Heart right ventricle (tissue), 16 donors: ENCODE results near the gene DERA. TPM values are rescaled to one million over a fixed set of nuclear protein-coding genes. Genes with fewer than 3 reads are reported as not detected.
A peak's percentile ranks its signal among the peaks of the same experiment; 100 is the strongest.

Experiments used
- ATAC-seq, 8 donors: fragments of 200-7000 bp; cut with Tn5 transposase; one replicate each; pipeline ENCODE4 v1.9.1; 2020; ENCODE audit warnings: mild to moderate bottlenecking in 8 of 8, moderate library complexity in 8 of 8, moderate number of reproducible peaks in 1 of 8
- DNase-seq, 2 donors: peaks; one replicate each; pipeline ENCODE4 v3.0.0-alpha.2; 2020
- H3K27ac ChIP-seq, 10 donors: fragments of 200-600 bp; sonication (generic) in 2 of 10; one replicate each; pipeline versions ENCODE4 v1.5.0 to v1.8.0; 2020 to 2022; ENCODE audit warnings: mild to moderate bottlenecking in 3 of 10
- H3K27me3 ChIP-seq, 7 donors: fragments of 200-600 bp; one replicate each; pipeline ENCODE4 v1.8.0; 2021 to 2022; ENCODE audit warnings: mild to moderate bottlenecking in 2 of 7
- H3K36me3 ChIP-seq, 9 donors: fragments of 200-600 bp; sonication (generic) in 1 of 9; one replicate each; pipeline versions ENCODE4 v1.5.0 to v1.8.0; 2020 to 2022; ENCODE audit warnings: mild to moderate bottlenecking in 2 of 9
- H3K4me1 ChIP-seq, 9 donors: fragments of 200-600 bp; sonication (generic) in 1 of 9; one replicate each; pipeline versions ENCODE4 v1.5.0 to v1.8.0; 2020 to 2022; ENCODE audit warnings: mild to moderate bottlenecking in 4 of 9
- H3K4me3 ChIP-seq, 10 donors: fragments of 200-600 bp; sonication (generic) in 2 of 10; one replicate each; pipeline versions ENCODE4 v1.5.0 to v1.8.0; 2020 to 2022; ENCODE audit warnings: mild to moderate bottlenecking in 7 of 10, moderate library complexity in 2 of 10
- H3K9me3 ChIP-seq, 11 donors: fragments of 200-600 bp in 10 of 11; sonication (generic) in 2 of 11; one replicate each; pipeline versions ENCODE4 v1.5.0 to v1.8.0; 2013 to 2022; ENCODE audit warnings: mild to moderate bottlenecking in 2 of 11, control low read depth in 1 of 11, moderate library complexity in 1 of 11
- CTCF ChIP-seq, 9 donors: fragments of 200-600 bp; sonication (generic) in 2 of 9; IDR thresholded peaks; one replicate each; pipeline versions ENCODE4 v1.5.0 to v1.8.0; 2021 to 2022; ENCODE audit warnings: antibody characterized with exemption in 9 of 9, mild to moderate bottlenecking in 5 of 9, moderate library complexity in 1 of 9
- WGBS, 2 donors: extraction: QIAGEN DNeasy Blood & Tissue Kit; methylation state at CpG; one replicate each; pipeline ENCODE4 v1.1.7; 2013; ENCODE audit warnings: inconsistent platforms in 1 of 2; 5-methylcytosine and 5-hydroxymethylcytosine counted together
- intact Hi-C, 10 donors: fragments of 100-400 bp; cut with DNase I; formaldehyde crosslinking; loops; one replicate each; pipeline versions ENCODE4 v1.11.1 to v1.14.2; 2022
- polyA plus RNA-seq, 2 donors: library from polyadenylated mRNA; stranded (reverse); fragments of 200-250 nt; gene quantifications; one replicate each; pipeline ENCODE4 v1.2.3, GENCODE V29; 2013
- total RNA-seq, 10 donors: library from RNA; stranded (reverse); fragmentation: NEBNext Ultra II Directional in 3 of 10; extraction: Animal tissue kit (Norgen Biotek cat#: 25700) in 3 of 10; gene quantifications; one replicate each; pipeline versions ENCODE4 v1.2.1 to v1.2.4, GENCODE V29; 2021 to 2023
- donor health status: Arrhythmogenic right ventricular cardiomyopathy.
- donor health status: ischemic (EF 13 %, LVEDD 7.1; RV severe dilation, severe dysfunction).
- donor health status: healthy with polysubstance abuse.
- donor health status: DM: no; HTN: yes; CAD: no.
- donor health status: DM: no; HTN: no; CAD: no.
- donor health status: ischemic (EF 25% LVEDD 6.9; RV normal size, moderate dysfunction).
- donor health status: ischemic (EF 25% LVEDD 5.7; RV mildly dilated, moderate dysfunction).
- donor health status: healthy.
- donor health status: DM: yes; HTN: yes; CAD: no.
- donor health status: Ischemic cardiomyopathy.
- donor health status: ischemic (EF 35%, LVEDD 5.7; RV mildly dilated, moderate dysfunction).
- donor health status: nonischemic (EF 11% LVEDD 7.7; RV severe dilation, severe dysfunction).
- donor health status: DM: yes; HTN: yes; CAD: no.
- donor health status: PGD.
- donor health status: ischemic (EF 29% LVEDD 5.4; RV normal size, mild dysfunction).
- donor health status: nonischemic (EF 23%, LVEDD 6.1; RV moderate dilation, normal function).

DERA gene
- total and polyA plus RNA-seq, 12 donors: 14.6 to 23.8 (median 19.2) TPM

- 60 to 66% methylated on average over 3 of the region's 3 CpGs for WGBS, 2 donors
- no peak for ATAC-seq
- H3K27ac ChIP-seq: no peak overlapping the region
- H3K9me3 ChIP-seq: peaks cover 0 to 6% (median 0%) of the 10 kb centered on the region in 11 donors
- H3K36me3 ChIP-seq: peaks cover 0 to 28% (median 0%) of the 10 kb centered on the region in 9 donors
- TF ChIP-seq CTCF (IDR thresholded peaks at IDR 0.05): peak in 7 of 9 donors; percentile 33 to 64 (median 40)
- no peak for DNase-seq
- H3K4me3 ChIP-seq: no peak overlapping the region
- peaks cover 9 to 48% (median 25%) of the 10 kb centered on the region in 9 donors for H3K4me1 ChIP-seq
- intact Hi-C loops: loop anchor here in 1 of 10 donors (10.0 kb wide), 1 partner anchor 712 kb away; no protein-coding TSS in a partner anchor
- H3K27me3 ChIP-seq: no peaks in the 10 kb centered on the region
Measured at GRCh38 chr12:15982471-15982870, 71.3 kb downstream of the DERA start.

- H3K27ac ChIP-seq: no peak overlapping the region
- H3K27me3 ChIP-seq: no peaks in the 10 kb centered on the region
- peaks cover 0 to 6% (median 0%) of the 10 kb centered on the region in 11 donors for H3K9me3 ChIP-seq
- peaks cover 7 to 48% (median 23%) of the 10 kb centered on the region in 9 donors for H3K4me1 ChIP-seq
- no peak for TF ChIP-seq CTCF (IDR thresholded peaks at IDR 0.05)
- peaks cover 0 to 32% (median 0%) of the 10 kb centered on the region in 9 donors for H3K36me3 ChIP-seq
- intact Hi-C loops: loop anchor here in 1 of 10 donors (10.0 kb wide), 1 partner anchor 712 kb away; no protein-coding TSS in a partner anchor
- no peak for ATAC-seq
- H3K4me3 ChIP-seq: no peak overlapping the region
- no peak for DNase-seq
Measured at GRCh38 chr12:15982921-15983320, 71.8 kb downstream of the DERA start.

DNA sequence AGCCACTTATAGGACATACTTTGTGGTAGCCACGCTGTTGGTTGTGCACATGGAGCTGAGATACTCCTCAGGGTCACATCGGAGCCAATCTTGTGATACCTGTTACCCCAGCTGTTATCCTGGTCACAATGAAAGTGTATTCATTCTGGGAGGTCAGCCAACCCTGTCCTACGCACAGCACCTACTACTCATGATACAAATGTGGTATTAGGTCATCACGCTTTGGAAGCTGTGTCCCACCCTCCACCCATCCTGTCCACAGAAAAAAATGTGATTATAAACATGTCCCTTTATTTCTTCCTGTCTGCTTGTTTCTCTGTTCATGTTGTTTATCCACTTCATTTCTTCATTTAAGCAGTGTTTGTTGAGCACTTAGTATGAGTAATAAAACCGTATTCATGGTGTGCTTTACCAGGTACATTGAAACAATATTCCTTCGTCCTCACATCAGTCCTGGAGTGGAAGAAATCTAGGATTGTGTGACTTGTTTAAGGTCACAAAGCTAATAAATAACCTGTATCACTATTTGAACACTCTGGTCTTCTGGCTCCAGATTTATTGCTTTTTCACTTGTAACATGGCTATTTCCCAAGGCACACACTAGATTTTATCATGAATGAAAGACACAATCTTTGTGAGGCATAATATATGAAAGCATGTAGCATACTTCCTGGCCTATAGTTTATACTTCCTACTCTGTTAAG, 73.1 kb downstream of the DERA start:
- Histone ChIP-seq H3K4me3 (no peak overlapping the region), H3K27me3 (no peaks in the 10 kb centered on the region), H3K27ac (peak overlapping the region in 1 of 10 donors; percentile 23), H3K9me3 (peaks cover 0 to 6% (median 0%) of the 10 kb centered on the region in 11 donors), H3K36me3 (peaks cover 0 to 42% (median 3%) of the 10 kb centered on the region in 9 donors), H3K4me1 (peaks cover 0 to 35% (median 11%) of the 10 kb centered on the region in 9 donors)
- intact Hi-C loops: loop anchor here in 1 of 10 donors (10.0 kb wide), 1 partner anchor 711 kb away; no protein-coding TSS in a partner anchor
- WGBS, 2 donors: 79 to 86% methylated on average over 6 of the region's 6 CpGs
- no peak for TF ChIP-seq CTCF (IDR thresholded peaks at IDR 0.05)
- ATAC-seq (peak in 3 of 8 donors; percentile 38 to 73 (median 50)), DNase-seq (no peak)

DNA sequence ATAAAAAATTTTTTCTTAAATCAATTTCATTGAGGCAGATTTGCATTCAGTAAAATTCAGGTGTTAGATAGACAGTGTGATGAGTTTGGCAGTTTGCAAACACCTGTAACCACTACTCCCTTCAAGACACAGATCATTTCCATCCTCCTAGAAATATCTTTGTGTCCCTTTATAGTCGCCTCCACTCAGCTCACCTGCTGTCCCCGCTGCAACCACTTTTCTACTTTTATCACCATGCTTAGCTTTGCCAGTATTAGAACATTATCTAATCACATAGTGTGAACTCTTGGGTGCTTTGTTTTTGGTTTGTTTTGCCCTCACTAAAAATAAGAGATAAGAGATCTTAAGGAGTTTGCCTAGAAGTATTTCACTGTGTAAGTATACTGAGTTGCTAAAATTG, 73.8 kb downstream of the DERA start:
- H3K9me3 ChIP-seq: peaks cover 0 to 6% (median 0%) of the 10 kb centered on the region in 11 donors
- intact Hi-C loops: loop anchor here in 1 of 10 donors (10.0 kb wide), 1 partner anchor 710 kb away; no protein-coding TSS in a partner anchor
- no peak for ATAC-seq
- 88 to 91% methylated on average over 2 of the region's 2 CpGs for WGBS, 2 donors
- no peak overlapping the region for H3K4me3 ChIP-seq
- H3K27me3 ChIP-seq: no peaks in the 10 kb centered on the region
- TF ChIP-seq CTCF (IDR thresholded peaks at IDR 0.05): no peak
- H3K36me3 ChIP-seq: peaks cover 0 to 48% (median 3%) of the 10 kb centered on the region in 9 donors
- DNase-seq: no peak
- no peak overlapping the region for H3K27ac ChIP-seq
- H3K4me1 ChIP-seq: peaks cover 0 to 28% (median 8%) of the 10 kb centered on the region in 9 donors
